Amygdala (tissue), 56 donors: ENCODE data around the gene HM13.
"Not testable (repeated sequence)": the region's sequence is repeated elsewhere in the genome, so short reads cannot be mapped to it uniquely, and the experiment has no call there.

Experiments
- DNase-seq, 56 donors: peaks; one replicate each; lab custom pipeline; 2025; lab: John Stamatoyannopoulos, UW

The HM13 gene

GRCh38 chr20:31605902-31606803, 91.9 kb downstream of the HM13 start:
- DNase-seq, result peak in 3 of 56 donors; percentile 10 to 41 (median 33)

- DNase-seq, result peak in 8 of 56 donors; percentile 2 to 55 (median 11)
Measured at GRCh38 chr20:31606804-31607639, 92.8 kb downstream of the HM13 start.

GRCh38 chr20:31607640-31608250, 93.5 kb downstream of the HM13 start:
- no peak for DNase-seq

- peak in 21 of 56 donors; percentile 7 to 70 (median 35) for DNase-seq
Measured at GRCh38 chr20:31608251-31608945, 94.2 kb downstream of the HM13 start.

- DNase-seq, result not testable (repeated sequence)
Measured at GRCh38 chr20:31612271-31612640, 98.0 kb downstream of the HM13 start.

- no peak for DNase-seq
Measured at GRCh38 chr20:31615416-31615815, 101.2 kb downstream of the HM13 start.

GRCh38 chr20:31617432-31618104, 103.3 kb downstream of the HM13 start:
- DNase-seq, result no peak
